H9 (cell line): ENCODE measurements around the gene DCN. TPM values are rescaled to one million over a fixed set of nuclear protein-coding genes. Genes with fewer than 3 reads are reported as not detected.

ENCODE experiments used
- DNase-seq: peaks from one replicate; pipeline ENCODE4 v3.0.0-alpha.2; 2017
- H2AFZ ChIP-seq: one replicate; pipeline ENCODE4 v1.6.1; 2013; ENCODE audit warnings: mild to moderate bottlenecking, low read length, control low read depth, moderate library complexity
- H2AK5ac ChIP-seq: 2 replicates; pipeline ENCODE4 v1.6.1; 2013; ENCODE audit warnings: low read length, control low read depth, mixed read lengths; ENCODE audit not compliant: insufficient read length
- H2BK120ac ChIP-seq: one replicate; pipeline ENCODE4 v1.6.1; 2013; ENCODE audit warnings: low read depth, mild to moderate bottlenecking, low read length, control low read depth, inconsistent platforms; ENCODE audit not compliant: poor library complexity, severe bottlenecking
- H2BK12ac ChIP-seq: 2 replicates; pipeline ENCODE4 v1.6.1; 2013; ENCODE audit warnings: low read length, control low read depth, mixed read lengths, low read depth; ENCODE audit not compliant: insufficient read length
- H2BK15ac ChIP-seq: 2 replicates; pipeline ENCODE4 v1.6.1; 2013; ENCODE audit warnings: low read depth, low read length, control low read depth
- H2BK20ac ChIP-seq: one replicate; pipeline ENCODE4 v1.6.1; 2013; ENCODE audit warnings: low read depth, mild to moderate bottlenecking, low read length, control low read depth, inconsistent platforms; ENCODE audit not compliant: poor library complexity, severe bottlenecking
- H2BK5ac ChIP-seq: 2 replicates; pipeline ENCODE4 v1.6.1; 2013; ENCODE audit warnings: low read length, control low read depth, mixed read lengths; ENCODE audit not compliant: insufficient read length
- H3K14ac ChIP-seq: 2 replicates; pipeline ENCODE4 v1.6.1; 2013; ENCODE audit warnings: low read length, control low read depth; ENCODE audit not compliant: insufficient read depth
- H3K18ac ChIP-seq: 2 replicates; pipeline ENCODE4 v1.6.1; 2013; ENCODE audit warnings: low read depth, mild to moderate bottlenecking, mixed read lengths, low read length, control low read depth; ENCODE audit not compliant: insufficient read length
- H3K23ac ChIP-seq: 2 replicates; pipeline ENCODE4 v1.6.1; 2013; ENCODE audit warnings: low read length, control low read depth, mixed read lengths, low read depth; ENCODE audit not compliant: insufficient read length
- H3K23me2 ChIP-seq: 2 replicates; pipeline ENCODE4 v1.6.1; 2013; ENCODE audit warnings: low read depth, mild to moderate bottlenecking, mixed read lengths, low read length, control low read depth; ENCODE audit not compliant: insufficient read length, poor library complexity, severe bottlenecking
- H3K27ac ChIP-seq: 2 replicates; pipeline ENCODE4 v1.5.1; 2013; ENCODE audit warnings: low read length, control low read depth, mixed read lengths, low read depth; ENCODE audit not compliant: insufficient read length
- H3K27me3 ChIP-seq: 2 replicates; pipeline ENCODE4 v1.6.1; 2013; ENCODE audit warnings: low read length, control low read depth, inconsistent platforms; ENCODE audit not compliant: insufficient read depth
- H3K4ac ChIP-seq: 2 replicates; pipeline ENCODE4 v1.6.1; 2013; ENCODE audit warnings: low read depth, mild to moderate bottlenecking, control low read depth, inconsistent platforms, low read length, moderate library complexity
- H3K4me1 ChIP-seq: 2 replicates; pipeline ENCODE4 v1.6.1; 2013; ENCODE audit warnings: low read length, control low read depth, inconsistent platforms; ENCODE audit not compliant: insufficient read depth
- H3K4me2 ChIP-seq: 2 replicates; pipeline ENCODE4 v1.6.1; 2013; ENCODE audit warnings: low read length, control low read depth, mixed read lengths; ENCODE audit not compliant: insufficient read length, insufficient read depth
- H3K56ac ChIP-seq: 2 replicates; pipeline ENCODE4 v1.6.1; 2013; ENCODE audit warnings: low read depth, mild to moderate bottlenecking, mixed read lengths, low read length, control low read depth; ENCODE audit not compliant: insufficient read length
- H3K79me1 ChIP-seq: 2 replicates; pipeline ENCODE4 v1.6.1; 2013; ENCODE audit warnings: low read depth, mild to moderate bottlenecking, moderate library complexity, low read length, control low read depth, inconsistent platforms; ENCODE audit not compliant: insufficient read depth, poor library complexity, severe bottlenecking
- H3K79me2 ChIP-seq: 2 replicates; pipeline ENCODE4 v1.6.1; 2013; ENCODE audit warnings: low read length, control low read depth, inconsistent platforms; ENCODE audit not compliant: insufficient read depth
- H3K9ac ChIP-seq: 2 replicates; pipeline ENCODE4 v1.6.1; 2013; ENCODE audit warnings: low read length, control low read depth, mixed read lengths; ENCODE audit not compliant: insufficient read length; ENCODE audit errors: extremely low read depth
- H3K9me3 ChIP-seq: one replicate; pipeline ENCODE4 v1.6.1; 2013; ENCODE audit warnings: low read depth, low read length, inconsistent platforms; ENCODE audit not compliant: control insufficient read depth
- H3T11ph ChIP-seq: one replicate; pipeline ENCODE4 v1.6.1; 2013; ENCODE audit warnings: mild to moderate bottlenecking, low read length, control low read depth, inconsistent platforms
- H4K20me1 ChIP-seq: one replicate; pipeline ENCODE4 v1.6.1; 2013; ENCODE audit not compliant: control insufficient read depth, insufficient read length, insufficient read depth
- H4K5ac ChIP-seq: 2 replicates; pipeline ENCODE4 v1.6.1; 2013; ENCODE audit warnings: low read depth, mild to moderate bottlenecking, mixed read lengths, low read length, control low read depth; ENCODE audit not compliant: insufficient read length
- H4K8ac ChIP-seq: replicated peaks from 2 replicates; pipeline ENCODE4 v1.6.1; 2013; ENCODE audit warnings: low read length, control low read depth, mixed read lengths, low read depth; ENCODE audit not compliant: insufficient read length
- H4K91ac ChIP-seq: 2 replicates; pipeline ENCODE4 v1.6.1; 2013; ENCODE audit warnings: low read depth, mild to moderate bottlenecking, moderate library complexity, mixed read lengths, low read length, control low read depth; ENCODE audit not compliant: insufficient read length
- H3K27ac Mint-ChIP-seq, 3 experiments: 2 replicates in 2 of 3; 3 replicates in 1 of 3; pipeline ENCODE4 v1.8.0; 2020 to 2021; ENCODE audit warnings: mixed read lengths in 3 of 3, mild to moderate bottlenecking in 1 of 3, moderate library complexity in 1 of 3
- H3K27me3 Mint-ChIP-seq: 2 replicates; pipeline ENCODE4 v1.8.0; 2021; ENCODE audit warnings: low read depth, mild to moderate bottlenecking, moderate library complexity, mixed read lengths
- H3K36me3 Mint-ChIP-seq, 3 experiments: 2 replicates in 2 of 3; 3 replicates in 1 of 3; pipeline ENCODE4 v1.8.0; 2020 to 2021; ENCODE audit warnings: low read depth in 3 of 3, mixed read lengths in 3 of 3; ENCODE audit not compliant: insufficient read depth in 1 of 3
- H3K4me1 Mint-ChIP-seq, 2 experiments: 2 replicates each; pipeline ENCODE4 v1.8.0; 2020; ENCODE audit warnings: mixed read lengths in 2 of 2
- H3K4me3 Mint-ChIP-seq, 2 experiments: 2 replicates in 1 of 2; 3 replicates in 1 of 2; pipeline ENCODE4 v1.8.0; 2020 to 2021; ENCODE audit warnings: mild to moderate bottlenecking in 2 of 2, mixed read lengths in 2 of 2, moderate library complexity in 1 of 2
- H3K9me3 Mint-ChIP-seq, 2 experiments: 2 replicates in 1 of 2; 3 replicates in 1 of 2; pipeline ENCODE4 v1.8.0; 2020; ENCODE audit warnings: mild to moderate bottlenecking in 2 of 2, mixed read lengths in 2 of 2, moderate library complexity in 1 of 2
- WGBS: extraction: QIAGEN DNeasy Blood & Tissue Kit; methylation state at CpG from one replicate; pipeline ENCODE4 v1.1.7; 2013; ENCODE audit warnings: missing lambda C conversion rate, low lambda C conversion rate, mixed read lengths; ENCODE audit not compliant: insufficient read length; ENCODE audit errors: extremely low coverage; 5-methylcytosine and 5-hydroxymethylcytosine counted together
- total RNA-seq: library from RNA; stranded (reverse); gene quantifications from 2 replicates; pipeline ENCODE4 v1.2.1, GENCODE V29; 2021
- TF ChIP-seq, protein P1 (sequence below): fragments of 200-600 bp; sonication (generic); conservative IDR thresholded peaks from 3 replicates; pipeline ENCODE4 v1.8.0; 2021; ENCODE audit warnings: antibody characterized with exemption, mild to moderate bottlenecking

Gene DCN
- total RNA-seq, 1 experiment from 2014 or later, result not detected

- Histone ChIP-seq H3K18ac (no peak overlapping the region), H4K20me1 (no peaks in the 10 kb centered on the region), H2BK120ac (no peak overlapping the region), H3K56ac (no peak overlapping the region), H2BK12ac (no peak overlapping the region), H3K4me2 (no peak overlapping the region), H3K79me1 (no peaks in the 10 kb centered on the region), H2BK15ac (no peak overlapping the region), H3K23ac (no peak overlapping the region), H3K79me2 (no peaks in the 10 kb centered on the region), H4K91ac (no peak overlapping the region), H2AK5ac (no peak overlapping the region), H3K9ac (no peak overlapping the region), H3K14ac (no peak overlapping the region), H2BK20ac (no peak overlapping the region), H3K4me1 (no peaks in the 10 kb centered on the region), H3K9me3 (no peaks in the 10 kb centered on the region), H3K4ac (no peak overlapping the region), H3T11ph (no peak overlapping the region), H3K27ac (no peak overlapping the region), H2AFZ (no peak overlapping the region), H3K23me2 (no peaks in the 10 kb centered on the region), H3K27me3 (no peaks in the 10 kb centered on the region), H4K8ac (no peak overlapping the region), H2BK5ac (no peak overlapping the region), H4K5ac (no peak overlapping the region)
- Mint-ChIP-seq H3K27ac (no peak overlapping the region), H3K27me3 (no peaks in the 10 kb centered on the region), H3K4me3 (no peak overlapping the region), H3K9me3 (no peaks in the 10 kb centered on the region), H3K4me1 (peaks cover 0 to 19% of the 10 kb centered on the region in 2 experiments; a peak in 2 of 4 replicates), H3K36me3 (no peaks in the 10 kb centered on the region)
- no peak for DNase-seq
- TF ChIP-seq, protein P1, sequence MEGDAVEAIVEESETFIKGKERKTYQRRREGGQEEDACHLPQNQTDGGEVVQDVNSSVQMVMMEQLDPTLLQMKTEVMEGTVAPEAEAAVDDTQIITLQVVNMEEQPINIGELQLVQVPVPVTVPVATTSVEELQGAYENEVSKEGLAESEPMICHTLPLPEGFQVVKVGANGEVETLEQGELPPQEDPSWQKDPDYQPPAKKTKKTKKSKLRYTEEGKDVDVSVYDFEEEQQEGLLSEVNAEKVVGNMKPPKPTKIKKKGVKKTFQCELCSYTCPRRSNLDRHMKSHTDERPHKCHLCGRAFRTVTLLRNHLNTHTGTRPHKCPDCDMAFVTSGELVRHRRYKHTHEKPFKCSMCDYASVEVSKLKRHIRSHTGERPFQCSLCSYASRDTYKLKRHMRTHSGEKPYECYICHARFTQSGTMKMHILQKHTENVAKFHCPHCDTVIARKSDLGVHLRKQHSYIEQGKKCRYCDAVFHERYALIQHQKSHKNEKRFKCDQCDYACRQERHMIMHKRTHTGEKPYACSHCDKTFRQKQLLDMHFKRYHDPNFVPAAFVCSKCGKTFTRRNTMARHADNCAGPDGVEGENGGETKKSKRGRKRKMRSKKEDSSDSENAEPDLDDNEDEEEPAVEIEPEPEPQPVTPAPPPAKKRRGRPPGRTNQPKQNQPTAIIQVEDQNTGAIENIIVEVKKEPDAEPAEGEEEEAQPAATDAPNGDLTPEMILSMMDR, result no peak
- WGBS, result no CpG with 5 or more reads among the region's 5 CpGs
Observed at GRCh38 chr12:91179966-91180561, 2.6 kb downstream of the DCN start.
